Measurements from ENCODE around the gene SLC8B1. TPM values are rescaled to one million over a fixed set of nuclear protein-coding genes. Genes with fewer than 3 reads are reported as not detected.

Gene SLC8B1
- total RNA-seq, 1 donor from 2014 or later: 44.6 TPM

DNA sequence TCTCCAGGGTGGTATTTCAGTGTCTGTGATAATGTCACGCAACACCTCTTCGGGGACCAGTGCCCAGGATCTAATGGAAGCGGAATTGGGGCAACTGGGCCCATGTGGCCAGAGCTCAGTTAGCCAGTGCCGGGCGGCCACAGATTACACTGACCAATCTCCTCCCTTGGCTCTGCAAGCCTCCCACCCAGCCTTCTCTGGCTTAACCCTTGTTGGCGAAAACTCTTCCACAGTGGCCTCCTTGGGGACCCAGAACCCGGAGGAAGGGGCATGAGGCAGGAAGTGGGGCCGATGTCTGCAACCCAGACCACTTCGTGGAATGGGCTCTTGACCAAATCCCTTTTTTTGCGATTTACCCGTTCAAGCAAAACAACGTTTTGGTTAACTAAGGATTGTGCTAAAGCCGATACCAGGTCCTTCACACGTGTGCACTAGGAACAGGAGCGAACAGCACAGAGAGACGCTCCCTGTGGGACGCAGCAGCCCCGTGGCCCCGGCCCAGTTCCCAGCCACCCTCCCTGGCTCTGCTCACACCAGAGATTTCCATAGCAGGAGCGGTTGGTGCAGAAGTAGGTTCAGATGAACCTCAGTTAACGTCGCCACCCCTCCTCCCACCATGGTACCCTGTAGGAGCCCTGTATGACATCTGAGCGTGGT is 38.2 kb downstream of the SLC8B1 start:
- peaks cover 5% of the 10 kb centered on the region for H3K4me1 Mint-ChIP-seq (ENCODE audit: unreplicated experiment)
- no peak for DNase-seq (ENCODE audit: low spot score)
- no peaks in the 10 kb centered on the region for H3K27me3 Mint-ChIP-seq (ENCODE audit: unreplicated experiment)
- TF ChIP-seq, protein P1, sequence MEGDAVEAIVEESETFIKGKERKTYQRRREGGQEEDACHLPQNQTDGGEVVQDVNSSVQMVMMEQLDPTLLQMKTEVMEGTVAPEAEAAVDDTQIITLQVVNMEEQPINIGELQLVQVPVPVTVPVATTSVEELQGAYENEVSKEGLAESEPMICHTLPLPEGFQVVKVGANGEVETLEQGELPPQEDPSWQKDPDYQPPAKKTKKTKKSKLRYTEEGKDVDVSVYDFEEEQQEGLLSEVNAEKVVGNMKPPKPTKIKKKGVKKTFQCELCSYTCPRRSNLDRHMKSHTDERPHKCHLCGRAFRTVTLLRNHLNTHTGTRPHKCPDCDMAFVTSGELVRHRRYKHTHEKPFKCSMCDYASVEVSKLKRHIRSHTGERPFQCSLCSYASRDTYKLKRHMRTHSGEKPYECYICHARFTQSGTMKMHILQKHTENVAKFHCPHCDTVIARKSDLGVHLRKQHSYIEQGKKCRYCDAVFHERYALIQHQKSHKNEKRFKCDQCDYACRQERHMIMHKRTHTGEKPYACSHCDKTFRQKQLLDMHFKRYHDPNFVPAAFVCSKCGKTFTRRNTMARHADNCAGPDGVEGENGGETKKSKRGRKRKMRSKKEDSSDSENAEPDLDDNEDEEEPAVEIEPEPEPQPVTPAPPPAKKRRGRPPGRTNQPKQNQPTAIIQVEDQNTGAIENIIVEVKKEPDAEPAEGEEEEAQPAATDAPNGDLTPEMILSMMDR (IDR thresholded peaks at IDR 0.05; ENCODE audit: unreplicated experiment): no peak
- H3K36me3 Mint-ChIP-seq (ENCODE audit: low read depth, unreplicated experiment): peaks cover 6% of the 10 kb centered on the region
- no peaks in the 10 kb centered on the region for H3K9me3 Mint-ChIP-seq (ENCODE audit: unreplicated experiment)
- H3K27ac Mint-ChIP-seq (ENCODE audit: unreplicated experiment): no peak overlapping the region
- H3K4me3 Mint-ChIP-seq (ENCODE audit: unreplicated experiment): no peak overlapping the region

DNA sequence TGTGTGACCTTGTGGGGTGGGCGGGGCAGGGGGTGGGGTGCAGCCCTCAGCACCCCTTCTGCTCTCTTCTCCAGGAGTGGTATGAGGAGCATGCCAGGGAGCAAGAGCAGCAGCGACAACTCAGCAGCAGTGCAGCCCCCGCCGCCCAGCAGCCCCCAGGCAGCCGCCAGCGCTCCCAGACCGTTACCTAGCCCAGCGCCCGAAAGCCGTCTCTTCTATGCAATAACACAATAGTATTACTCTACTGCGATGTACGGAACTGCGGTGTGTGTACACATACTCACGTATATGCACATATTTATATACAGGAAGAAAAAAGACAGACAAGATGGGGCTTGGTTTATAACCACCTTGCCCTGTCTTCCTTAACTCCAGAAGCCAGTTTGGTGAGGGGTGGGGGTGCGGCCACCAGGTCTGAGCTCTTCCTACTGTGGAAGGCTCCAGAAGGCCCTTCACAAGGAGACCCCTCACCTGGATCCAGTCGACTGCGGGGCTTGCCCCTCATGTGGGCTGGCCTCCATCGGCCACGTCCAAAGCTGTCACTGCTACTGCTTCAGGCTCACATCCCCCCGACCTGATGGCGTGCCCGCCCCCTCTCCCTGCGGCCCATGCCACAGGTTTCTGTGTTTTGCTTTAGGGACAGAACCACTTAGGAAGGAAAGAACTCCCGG is 38.9 kb downstream of the SLC8B1 start:
- Mint-ChIP-seq H3K27ac (ENCODE audit: unreplicated experiment) (no peak overlapping the region), H3K9me3 (ENCODE audit: unreplicated experiment) (no peaks in the 10 kb centered on the region), H3K36me3 (ENCODE audit: low read depth, unreplicated experiment) (peaks cover 4% of the 10 kb centered on the region), H3K27me3 (ENCODE audit: unreplicated experiment) (peaks cover 2% of the 10 kb centered on the region), H3K4me3 (ENCODE audit: unreplicated experiment) (no peak overlapping the region), H3K4me1 (ENCODE audit: unreplicated experiment) (peaks cover 5% of the 10 kb centered on the region)
- TF ChIP-seq, protein P1 (IDR thresholded peaks at IDR 0.05; ENCODE audit: unreplicated experiment): no peak
- DNase-seq (ENCODE audit: low spot score): no peak

DNA sequence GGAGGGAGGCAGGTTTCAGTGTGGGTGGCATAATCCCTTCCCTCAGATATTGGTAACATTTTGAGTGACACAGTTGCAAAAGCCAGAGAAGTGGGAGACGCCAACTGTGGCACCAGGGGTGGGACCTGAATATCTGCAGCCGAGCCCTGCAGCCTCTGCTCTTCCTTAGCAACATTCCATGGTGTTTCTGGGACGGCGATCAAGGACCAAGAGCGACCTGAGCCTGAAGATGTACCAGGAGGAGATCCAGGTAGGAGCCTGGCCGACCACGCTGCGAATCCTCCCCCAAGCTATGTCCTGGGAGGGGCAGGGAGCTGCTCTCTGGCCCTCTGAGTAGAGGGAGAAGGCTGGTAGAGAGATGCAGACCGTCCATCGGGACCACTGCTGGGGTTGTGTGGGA is 41.8 kb downstream of the SLC8B1 start:
- Mint-ChIP-seq H3K4me1 (ENCODE audit: unreplicated experiment) (no peaks in the 10 kb centered on the region), H3K27ac (ENCODE audit: unreplicated experiment) (no peak overlapping the region), H3K9me3 (ENCODE audit: unreplicated experiment) (no peaks in the 10 kb centered on the region), H3K27me3 (ENCODE audit: unreplicated experiment) (peaks cover 3% of the 10 kb centered on the region), H3K36me3 (ENCODE audit: low read depth, unreplicated experiment) (no peaks in the 10 kb centered on the region), H3K4me3 (ENCODE audit: unreplicated experiment) (no peak overlapping the region)
- no peak for DNase-seq (ENCODE audit: low spot score)
- TF ChIP-seq, protein P1 (IDR thresholded peaks at IDR 0.05; ENCODE audit: unreplicated experiment): no peak

DNA sequence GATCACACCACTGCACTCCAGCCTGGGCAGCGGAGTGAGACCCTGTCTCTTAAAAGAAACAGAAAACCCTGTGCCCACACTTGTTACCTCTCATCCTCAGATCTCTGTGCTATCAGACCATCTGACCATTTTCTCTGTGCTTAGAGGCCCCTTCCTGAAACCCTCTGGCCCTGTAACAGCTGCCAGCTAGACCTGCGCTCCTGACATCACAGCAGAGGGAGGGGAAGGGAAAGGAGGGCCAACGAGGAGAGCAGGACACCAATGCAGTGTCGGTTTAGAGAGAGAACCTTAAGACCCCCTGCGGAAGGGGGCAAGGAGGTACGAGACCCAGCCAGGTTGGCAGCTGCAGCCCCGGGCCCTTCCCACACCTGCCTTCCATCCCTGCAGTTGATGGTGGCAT is 42.4 kb downstream of the SLC8B1 start:
- Mint-ChIP-seq H3K36me3 (ENCODE audit: low read depth, unreplicated experiment) (no peaks in the 10 kb centered on the region), H3K4me1 (ENCODE audit: unreplicated experiment) (no peaks in the 10 kb centered on the region), H3K27me3 (ENCODE audit: unreplicated experiment) (peaks cover 3% of the 10 kb centered on the region), H3K9me3 (ENCODE audit: unreplicated experiment) (no peaks in the 10 kb centered on the region), H3K27ac (ENCODE audit: unreplicated experiment) (no peak overlapping the region), H3K4me3 (ENCODE audit: unreplicated experiment) (no peak overlapping the region)
- TF ChIP-seq, protein P1 (IDR thresholded peaks at IDR 0.05; ENCODE audit: unreplicated experiment): no peak
- no peak for DNase-seq (ENCODE audit: low spot score)

DNA sequence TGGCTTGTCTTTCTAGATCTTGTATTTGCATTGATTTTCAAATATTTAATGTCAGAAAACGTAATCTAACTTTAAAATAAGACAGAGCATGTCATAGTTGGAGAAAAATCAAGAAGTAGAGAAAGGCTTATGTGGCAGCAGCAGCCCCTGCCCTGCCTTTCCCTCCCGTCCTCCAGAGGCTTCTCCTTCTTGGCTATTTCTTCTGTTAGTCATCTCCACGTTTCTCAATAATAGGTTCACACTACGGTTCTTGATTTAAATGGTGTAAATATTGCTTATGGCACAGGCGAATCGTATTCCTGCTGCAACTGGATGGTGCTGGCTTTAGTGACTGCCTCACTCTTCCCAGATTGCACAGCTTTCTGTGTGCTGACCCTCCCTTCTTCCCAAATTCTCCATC is 42.8 kb downstream of the SLC8B1 start:
- Mint-ChIP-seq H3K4me1 (ENCODE audit: unreplicated experiment) (no peaks in the 10 kb centered on the region), H3K36me3 (ENCODE audit: low read depth, unreplicated experiment) (no peaks in the 10 kb centered on the region), H3K27me3 (ENCODE audit: unreplicated experiment) (peaks cover 3% of the 10 kb centered on the region), H3K9me3 (ENCODE audit: unreplicated experiment) (no peaks in the 10 kb centered on the region), H3K27ac (ENCODE audit: unreplicated experiment) (no peak overlapping the region), H3K4me3 (ENCODE audit: unreplicated experiment) (no peak overlapping the region)
- TF ChIP-seq, protein P1 (IDR thresholded peaks at IDR 0.05; ENCODE audit: unreplicated experiment): no peak
- no peak for DNase-seq (ENCODE audit: low spot score)

All from endothelial cell (in vitro differentiated cells).